Calu3 (cell line): ENCODE measurements around the gene ANKDD1B. TPM values are rescaled to one million over a fixed set of nuclear protein-coding genes. Genes with fewer than 3 reads are reported as not detected.
A peak's percentile ranks its signal among the peaks of the same experiment; 100 is the strongest.

ENCODE experiments used
- BruUV-seq: library from RNA; stranded (reverse); fragments of 400-500 nt; replicated peaks from 2 replicates; lab custom pipeline; 2021; lab: Mats Ljungman, UMichigan
- CTCF ChIA-PET: fragments of 300-600 bp; sonication (Branson Sonifier 250); formaldehyde crosslinking; loops from one replicate; lab custom pipeline; 2022; ENCODE audit warnings: antibody characterized with exemption; lab: Charles Lee
- DNase-seq: peaks from one replicate; pipeline ENCODE4 v3.0.0; 2022
- H3K27ac Mint-ChIP-seq: one replicate; pipeline ENCODE4 v1.8.0; 2022; ENCODE audit warnings: mixed read lengths; ENCODE audit not compliant: unreplicated experiment
- H3K27me3 Mint-ChIP-seq: one replicate; pipeline ENCODE4 v1.8.0; 2022; ENCODE audit warnings: mixed read lengths; ENCODE audit not compliant: unreplicated experiment
- H3K36me3 Mint-ChIP-seq: one replicate; pipeline ENCODE4 v1.8.0; 2022; ENCODE audit warnings: mild to moderate bottlenecking, moderate library complexity, mixed read lengths; ENCODE audit not compliant: insufficient read depth, unreplicated experiment
- H3K4me1 Mint-ChIP-seq: one replicate; pipeline ENCODE4 v1.8.0; 2022; ENCODE audit warnings: mild to moderate bottlenecking, low read depth, mixed read lengths; ENCODE audit not compliant: unreplicated experiment
- H3K4me3 Mint-ChIP-seq: one replicate; pipeline ENCODE4 v1.8.0; 2022; ENCODE audit warnings: mild to moderate bottlenecking, low read depth, moderate library complexity, mixed read lengths; ENCODE audit not compliant: unreplicated experiment
- H3K9me3 Mint-ChIP-seq: one replicate; pipeline ENCODE4 v1.8.0; 2022; ENCODE audit warnings: low read depth, mixed read lengths; ENCODE audit not compliant: unreplicated experiment
- intact Hi-C: fragments of 100-400 bp; cut with micrococcal nuclease; formaldehyde crosslinking; loops from one replicate; pipeline ENCODE4 v1.10.0; 2022; ENCODE audit not compliant: unreplicated experiment
- total RNA-seq: library from RNA; stranded (reverse); gene quantifications from 2 replicates; pipeline ENCODE4 v1.2.3, GENCODE V29; 2022
- TF ChIP-seq, protein P1 (sequence below): fragments of 200-600 bp; IDR thresholded peaks from one replicate; pipeline ENCODE4 v1.8.0; 2022; ENCODE audit warnings: antibody characterized with exemption; ENCODE audit not compliant: unreplicated experiment

Gene ANKDD1B
- total RNA-seq, 1 experiment from 2014 or later = 1.3 TPM

DNA sequence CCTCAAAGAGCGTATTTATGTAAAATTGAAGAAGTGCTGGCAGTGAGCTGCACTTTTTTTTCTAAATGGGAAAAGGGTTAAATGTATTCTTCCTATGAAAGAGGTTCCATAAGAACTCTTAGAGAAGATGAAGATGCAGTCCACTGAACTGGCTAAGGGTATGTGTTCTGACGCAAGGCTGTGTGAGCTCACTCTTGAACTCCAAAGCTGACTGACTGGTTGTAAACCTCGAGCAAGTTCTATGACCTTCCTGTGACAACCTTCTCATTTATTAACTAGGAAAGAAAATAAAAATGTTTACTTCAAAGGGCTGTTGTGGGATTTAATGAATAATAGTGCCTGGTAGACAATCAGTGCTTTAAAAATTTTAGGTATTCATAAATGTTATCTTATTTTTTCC is 59.3 kb downstream of the ANKDD1B start:
- peak overlapping the region; percentile 33 for H3K27ac Mint-ChIP-seq
- H3K9me3 Mint-ChIP-seq = no peaks in the 10 kb centered on the region
- no TSS peak for BruUV-seq
- H3K36me3 Mint-ChIP-seq = peaks cover 11% of the 10 kb centered on the region
- H3K27me3 Mint-ChIP-seq = no peaks in the 10 kb centered on the region
- TF ChIP-seq, protein P1, sequence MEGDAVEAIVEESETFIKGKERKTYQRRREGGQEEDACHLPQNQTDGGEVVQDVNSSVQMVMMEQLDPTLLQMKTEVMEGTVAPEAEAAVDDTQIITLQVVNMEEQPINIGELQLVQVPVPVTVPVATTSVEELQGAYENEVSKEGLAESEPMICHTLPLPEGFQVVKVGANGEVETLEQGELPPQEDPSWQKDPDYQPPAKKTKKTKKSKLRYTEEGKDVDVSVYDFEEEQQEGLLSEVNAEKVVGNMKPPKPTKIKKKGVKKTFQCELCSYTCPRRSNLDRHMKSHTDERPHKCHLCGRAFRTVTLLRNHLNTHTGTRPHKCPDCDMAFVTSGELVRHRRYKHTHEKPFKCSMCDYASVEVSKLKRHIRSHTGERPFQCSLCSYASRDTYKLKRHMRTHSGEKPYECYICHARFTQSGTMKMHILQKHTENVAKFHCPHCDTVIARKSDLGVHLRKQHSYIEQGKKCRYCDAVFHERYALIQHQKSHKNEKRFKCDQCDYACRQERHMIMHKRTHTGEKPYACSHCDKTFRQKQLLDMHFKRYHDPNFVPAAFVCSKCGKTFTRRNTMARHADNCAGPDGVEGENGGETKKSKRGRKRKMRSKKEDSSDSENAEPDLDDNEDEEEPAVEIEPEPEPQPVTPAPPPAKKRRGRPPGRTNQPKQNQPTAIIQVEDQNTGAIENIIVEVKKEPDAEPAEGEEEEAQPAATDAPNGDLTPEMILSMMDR = no peak
- H3K4me3 Mint-ChIP-seq = no peak overlapping the region
- CTCF ChIA-PET = interaction anchor here (0.5 kb wide), 1 partner anchor 141 kb away, joined by 3 read pairs; no protein-coding TSS in a partner anchor
- H3K4me1 Mint-ChIP-seq = peaks cover 42% of the 10 kb centered on the region
- DNase-seq = no peak
- intact Hi-C loops = no loop called here

DNA sequence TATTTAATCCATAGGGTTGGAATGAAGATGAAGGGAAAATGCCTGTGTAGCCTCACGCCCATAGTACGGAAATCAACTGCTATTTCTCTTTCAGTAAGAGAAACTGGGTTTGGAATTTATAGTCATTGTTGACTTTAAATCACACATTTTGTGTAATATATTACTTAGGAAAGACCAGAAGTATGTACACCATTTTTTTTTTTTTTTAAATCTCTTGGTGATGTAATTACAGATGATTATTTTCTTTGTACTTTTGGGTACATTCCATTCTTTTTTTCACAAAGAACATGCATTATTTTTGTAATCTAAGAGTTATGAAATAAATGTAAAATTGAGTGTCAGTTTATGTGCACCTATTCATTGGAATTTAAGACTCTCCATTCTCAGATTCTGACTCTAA is 60.3 kb downstream of the ANKDD1B start:
- Mint-ChIP-seq H3K27me3 (no peaks in the 10 kb centered on the region), H3K9me3 (no peaks in the 10 kb centered on the region), H3K27ac (no peak overlapping the region), H3K36me3 (peaks cover 11% of the 10 kb centered on the region), H3K4me1 (peaks cover 42% of the 10 kb centered on the region), H3K4me3 (no peak overlapping the region)
- TF ChIP-seq, protein P1 = no peak
- CTCF ChIA-PET = no interaction called here
- no peak for DNase-seq
- intact Hi-C loops = no loop called here
- no TSS peak for BruUV-seq

DNA sequence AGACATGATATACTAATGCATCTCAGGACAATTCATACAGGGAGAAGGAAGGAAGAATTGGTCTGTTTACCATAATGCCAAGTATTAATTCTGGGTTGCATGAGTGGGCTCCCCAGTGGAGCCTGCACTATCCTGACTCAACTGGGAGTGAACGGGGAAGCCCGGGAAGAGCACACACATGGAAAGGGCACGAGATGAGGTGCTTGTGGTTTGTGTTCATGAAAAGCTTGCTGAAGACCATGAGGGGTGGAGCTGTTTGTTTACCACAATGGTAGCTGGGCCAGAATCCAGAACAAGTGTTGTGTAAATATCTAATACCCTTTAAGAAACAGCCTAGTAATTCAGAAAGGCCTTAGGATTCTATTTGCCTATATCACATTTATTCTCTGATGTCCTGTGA is 61.4 kb downstream of the ANKDD1B start:
- Mint-ChIP-seq H3K27ac (peak overlapping the region; percentile 25), H3K36me3 (peaks cover 11% of the 10 kb centered on the region), H3K27me3 (no peaks in the 10 kb centered on the region), H3K4me1 (peaks cover 42% of the 10 kb centered on the region), H3K9me3 (no peaks in the 10 kb centered on the region), H3K4me3 (no peak overlapping the region)
- intact Hi-C loops = no loop called here
- TF ChIP-seq, protein P1 = no peak
- CTCF ChIA-PET = interaction anchor here (0.6 kb wide), 1 partner anchor 654 kb away, joined by 6 read pairs; no protein-coding TSS in a partner anchor
- no TSS peak for BruUV-seq
- no peak for DNase-seq

DNA sequence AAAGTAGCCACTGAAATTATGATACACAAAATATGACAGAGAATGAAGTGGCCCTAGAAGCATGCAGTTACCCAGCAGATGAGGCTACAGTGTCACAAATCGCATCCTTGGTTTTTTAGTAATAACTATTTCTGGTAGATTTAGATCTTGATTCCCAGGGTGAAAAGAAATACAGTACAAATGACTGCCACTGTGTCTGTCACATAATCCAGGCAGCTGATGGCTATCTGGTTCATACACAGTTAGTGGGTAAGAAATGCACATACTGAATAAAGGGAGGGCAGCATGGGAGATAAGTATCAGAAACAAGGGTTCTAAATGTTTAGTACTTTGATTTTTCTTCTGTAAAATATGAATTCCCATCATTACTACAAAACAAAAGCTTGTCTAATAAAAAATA is 64.5 kb downstream of the ANKDD1B start:
- no TSS peak for BruUV-seq
- TF ChIP-seq, protein P1 = no peak
- CTCF ChIA-PET = no interaction called here
- Mint-ChIP-seq H3K27me3 (no peaks in the 10 kb centered on the region), H3K9me3 (no peaks in the 10 kb centered on the region), H3K27ac (no peak overlapping the region), H3K36me3 (peaks cover 5% of the 10 kb centered on the region), H3K4me3 (no peak overlapping the region), H3K4me1 (peaks cover 12% of the 10 kb centered on the region)
- intact Hi-C loops = no loop called here
- DNase-seq = no peak
